Spleen (tissue), 7 donors: Measurements from ENCODE around the gene PDLIM5.
"Not testable (repeated sequence)": the region's sequence is repeated elsewhere in the genome, so short reads cannot be mapped to it uniquely, and the experiment has no call there.

ENCODE experiments used
- CTCF ChIP-seq, 11 experiments: fragments of 200-600 bp in 7 of 11; fragments of 450-650 bp in 4 of 11; sonication (generic) in 4 of 11; IDR thresholded peaks in 8 of 11; conservative IDR thresholded peaks in 3 of 11; 1 replicate in 7 of 11; 2 replicates in 4 of 11; pipeline versions ENCODE4 v1.4.0 to v1.8.0; 2016 to 2021; ENCODE audit warnings: antibody characterized with exemption in 11 of 11, inconsistent platforms in 4 of 11, mild to moderate bottlenecking in 1 of 11
- POLR2A ChIP-seq, 3 donors: fragments of 450-650 bp; IDR thresholded peaks; one replicate each; pipeline ENCODE4 v1.5.1; 2017; ENCODE audit warnings: antibody characterized with exemption in 3 of 3, mild to moderate bottlenecking in 1 of 3
- POLR2AphosphoS5 ChIP-seq, 3 donors: sonication (generic); formaldehyde crosslinking; IDR thresholded peaks; one replicate each; pipeline ENCODE4 v1.5.1; 2017; ENCODE audit warnings: antibody characterized with exemption in 3 of 3
- donor health status: DM: no; HTN: no; CAD: no; lungs with moderate emphysema.
- donor health status: DM: no; HTN: no; CAD: no.
- donor health status: DM: no; HTN: no; CAD: no.

DNA sequence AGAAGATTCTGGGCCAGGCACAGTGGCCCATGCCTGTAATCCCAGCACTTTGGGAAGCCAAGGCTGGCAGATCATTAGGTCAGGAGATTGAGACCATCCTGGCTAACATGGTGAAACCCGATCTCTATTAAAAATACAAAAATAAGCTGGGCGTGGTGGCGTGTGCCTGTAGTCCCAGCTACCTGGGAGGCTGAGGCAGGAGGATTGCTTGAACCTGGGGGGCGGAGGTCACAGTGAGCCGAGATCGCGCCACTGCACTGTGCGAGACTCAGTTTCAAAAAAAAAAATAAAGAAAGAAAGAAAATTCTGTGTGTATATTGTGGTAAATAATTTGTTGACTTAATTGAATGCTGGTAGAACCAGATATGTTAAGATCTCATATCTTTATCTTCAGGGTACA lies 177.3 kb downstream of the PDLIM5 start:
- TF ChIP-seq CTCF (IDR thresholded peaks at IDR 0.05 in 8 of 11, conservative IDR thresholded peaks at IDR 0.05 in 3 of 11); POLR2A (IDR thresholded peaks at IDR 0.05); POLR2AphosphoS5 (IDR thresholded peaks at IDR 0.05): not testable (repeated sequence)
